Vagina (tissue), 2 donors: Measurements from ENCODE around the gene TRIO.
"Not testable (repeated sequence)": the region's sequence is repeated elsewhere in the genome, so short reads cannot be mapped to it uniquely, and the experiment has no call there.

Source experiments
- POLR2A ChIP-seq, 2 donors: fragments of 450-650 bp; IDR thresholded peaks; one replicate each; pipeline ENCODE4 v1.6.1; 2017; ENCODE audit warnings: antibody characterized with exemption in 2 of 2, mild to moderate bottlenecking in 2 of 2, moderate library complexity in 2 of 2
- POLR2AphosphoS5 ChIP-seq, 2 donors: sonication (generic); formaldehyde crosslinking; IDR thresholded peaks; one replicate each; pipeline ENCODE4 v1.9.0; 2017; ENCODE audit warnings: antibody characterized with exemption in 2 of 2, mild to moderate bottlenecking in 2 of 2, low read depth in 1 of 2; ENCODE audit not compliant: insufficient read depth in 1 of 2
- TF ChIP-seq, protein P1 (sequence below), 3 experiments: fragments of 450-650 bp in 2 of 3; fragments of 200-600 bp in 1 of 3; sonication (generic) in 1 of 3; IDR thresholded peaks; one replicate each; pipeline ENCODE4 v1.5.1; 2017 to 2019; ENCODE audit warnings: antibody characterized with exemption in 3 of 3, mild to moderate bottlenecking in 2 of 3, moderate library complexity in 2 of 3

DNA sequence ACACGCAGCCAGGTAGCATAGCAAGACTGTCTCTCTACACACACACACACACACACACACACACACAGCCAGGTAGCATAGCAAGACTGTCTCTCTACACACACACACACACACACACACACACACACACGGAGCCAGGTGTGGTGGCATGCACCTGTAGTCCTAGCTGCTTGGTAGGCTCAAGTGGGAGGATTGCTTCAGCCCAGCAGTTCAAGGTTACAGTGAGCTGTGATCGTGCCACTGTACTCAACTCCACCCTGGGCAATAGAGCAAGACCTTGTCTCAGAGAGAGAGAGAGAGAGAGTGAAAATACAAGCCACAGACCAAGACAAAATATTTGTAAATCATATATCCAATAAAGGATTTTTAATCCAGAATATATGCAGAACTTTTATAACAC is 64.3 kb downstream of the TRIO start:
- TF ChIP-seq, protein P1, sequence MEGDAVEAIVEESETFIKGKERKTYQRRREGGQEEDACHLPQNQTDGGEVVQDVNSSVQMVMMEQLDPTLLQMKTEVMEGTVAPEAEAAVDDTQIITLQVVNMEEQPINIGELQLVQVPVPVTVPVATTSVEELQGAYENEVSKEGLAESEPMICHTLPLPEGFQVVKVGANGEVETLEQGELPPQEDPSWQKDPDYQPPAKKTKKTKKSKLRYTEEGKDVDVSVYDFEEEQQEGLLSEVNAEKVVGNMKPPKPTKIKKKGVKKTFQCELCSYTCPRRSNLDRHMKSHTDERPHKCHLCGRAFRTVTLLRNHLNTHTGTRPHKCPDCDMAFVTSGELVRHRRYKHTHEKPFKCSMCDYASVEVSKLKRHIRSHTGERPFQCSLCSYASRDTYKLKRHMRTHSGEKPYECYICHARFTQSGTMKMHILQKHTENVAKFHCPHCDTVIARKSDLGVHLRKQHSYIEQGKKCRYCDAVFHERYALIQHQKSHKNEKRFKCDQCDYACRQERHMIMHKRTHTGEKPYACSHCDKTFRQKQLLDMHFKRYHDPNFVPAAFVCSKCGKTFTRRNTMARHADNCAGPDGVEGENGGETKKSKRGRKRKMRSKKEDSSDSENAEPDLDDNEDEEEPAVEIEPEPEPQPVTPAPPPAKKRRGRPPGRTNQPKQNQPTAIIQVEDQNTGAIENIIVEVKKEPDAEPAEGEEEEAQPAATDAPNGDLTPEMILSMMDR (IDR thresholded peaks at IDR 0.05) = not testable (repeated sequence)
- not testable (repeated sequence) for TF ChIP-seq POLR2A (IDR thresholded peaks at IDR 0.05); POLR2AphosphoS5 (IDR thresholded peaks at IDR 0.05; ENCODE audit: insufficient read depth in 1 of 2, low read depth in 1 of 2)
